MCF 10A (cell line): ENCODE measurements around the gene P4HA1. TPM values are rescaled to one million over a fixed set of nuclear protein-coding genes. Genes with fewer than 3 reads are reported as not detected.

ENCODE experiments used
- BruUV-seq: library from RNA; stranded (reverse); fragments of 400-500 nt; replicated peaks from 2 replicates; lab custom pipeline; 2021; lab: Mats Ljungman, UMichigan
- CTCF ChIA-PET: fragments of 300-600 bp; sonication (Branson Sonifier 250); formaldehyde crosslinking; extraction: SDS; loops from one replicate; lab custom pipeline; 2021; ENCODE audit warnings: antibody characterized with exemption, inconsistent platforms; lab: Yijun Ruan, JAX
- POLR2A ChIA-PET: fragments of 300-600, 350-650 bp; sonication (Branson Sonifier 250); formaldehyde crosslinking; extraction: SDS; loops from one replicate; lab custom pipeline; 2020; ENCODE audit warnings: antibody characterized with exemption, inconsistent platforms; lab: Yijun Ruan, JAX
- DNase-seq: peaks from one replicate; pipeline ENCODE4 v3.0.0-alpha.2; 2018; ENCODE audit not compliant: unreplicated experiment
- H3K27ac Mint-ChIP-seq: one replicate; pipeline ENCODE4 v1.8.0; 2022; ENCODE audit warnings: mild to moderate bottlenecking, low read depth, mixed read lengths; ENCODE audit not compliant: unreplicated experiment
- H3K27me3 Mint-ChIP-seq: one replicate; pipeline ENCODE4 v1.8.0; 2022; ENCODE audit warnings: mixed read lengths; ENCODE audit not compliant: insufficient read depth, unreplicated experiment
- H3K36me3 Mint-ChIP-seq: one replicate; pipeline ENCODE4 v1.8.0; 2022; ENCODE audit warnings: mild to moderate bottlenecking, moderate library complexity, mixed read lengths; ENCODE audit not compliant: insufficient read depth, unreplicated experiment
- H3K4me1 Mint-ChIP-seq: one replicate; pipeline ENCODE4 v1.8.0; 2022; ENCODE audit warnings: mixed read lengths; ENCODE audit not compliant: insufficient read depth, unreplicated experiment
- H3K4me3 Mint-ChIP-seq: one replicate; pipeline ENCODE4 v1.8.0; 2022; ENCODE audit warnings: mild to moderate bottlenecking, moderate library complexity, mixed read lengths; ENCODE audit not compliant: unreplicated experiment
- H3K9me3 Mint-ChIP-seq: one replicate; pipeline ENCODE4 v1.8.0; 2022; ENCODE audit warnings: mixed read lengths; ENCODE audit not compliant: unreplicated experiment
- intact Hi-C: fragments of 100-400 bp; cut with micrococcal nuclease; formaldehyde crosslinking; loops from 2 replicates; pipeline ENCODE4 v1.14.1; 2022
- total RNA-seq: library from RNA; stranded (reverse); gene quantifications from 2 replicates; pipeline ENCODE4 v1.2.3, GENCODE V29; 2022
- TF ChIP-seq, protein P1 (sequence below): fragments of 200-600 bp; IDR thresholded peaks from one replicate; pipeline ENCODE4 v1.8.0; 2022; ENCODE audit warnings: antibody characterized with exemption, mild to moderate bottlenecking; ENCODE audit not compliant: unreplicated experiment

P4HA1 gene
- total RNA-seq, 1 experiment from 2014 or later, result 23.9 TPM

- ChIA-PET CTCF (interaction anchor here (2.0 kb wide), 1 partner anchor 41 kb away, joined by 6 read pairs; no protein-coding TSS in a partner anchor), POLR2A (interaction anchor here (1.3 to 2.7 kb wide), 5 partner anchors 26 to 40 kb away, joined by 3 to 10 read pairs (median 7); partner anchors contain the start of genes ECD, FAM149B1, NUDT13 and P4HA1)
- intact Hi-C loops, result no loop called here
- TF ChIP-seq, protein P1, sequence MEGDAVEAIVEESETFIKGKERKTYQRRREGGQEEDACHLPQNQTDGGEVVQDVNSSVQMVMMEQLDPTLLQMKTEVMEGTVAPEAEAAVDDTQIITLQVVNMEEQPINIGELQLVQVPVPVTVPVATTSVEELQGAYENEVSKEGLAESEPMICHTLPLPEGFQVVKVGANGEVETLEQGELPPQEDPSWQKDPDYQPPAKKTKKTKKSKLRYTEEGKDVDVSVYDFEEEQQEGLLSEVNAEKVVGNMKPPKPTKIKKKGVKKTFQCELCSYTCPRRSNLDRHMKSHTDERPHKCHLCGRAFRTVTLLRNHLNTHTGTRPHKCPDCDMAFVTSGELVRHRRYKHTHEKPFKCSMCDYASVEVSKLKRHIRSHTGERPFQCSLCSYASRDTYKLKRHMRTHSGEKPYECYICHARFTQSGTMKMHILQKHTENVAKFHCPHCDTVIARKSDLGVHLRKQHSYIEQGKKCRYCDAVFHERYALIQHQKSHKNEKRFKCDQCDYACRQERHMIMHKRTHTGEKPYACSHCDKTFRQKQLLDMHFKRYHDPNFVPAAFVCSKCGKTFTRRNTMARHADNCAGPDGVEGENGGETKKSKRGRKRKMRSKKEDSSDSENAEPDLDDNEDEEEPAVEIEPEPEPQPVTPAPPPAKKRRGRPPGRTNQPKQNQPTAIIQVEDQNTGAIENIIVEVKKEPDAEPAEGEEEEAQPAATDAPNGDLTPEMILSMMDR, result no peak
- Mint-ChIP-seq H3K27ac (no peak overlapping the region), H3K4me3 (no peak overlapping the region), H3K27me3 (no peaks in the 10 kb centered on the region), H3K36me3 (peaks cover 93% of the 10 kb centered on the region), H3K4me1 (peaks cover 6% of the 10 kb centered on the region), H3K9me3 (no peaks in the 10 kb centered on the region)
- DNase-seq, result no peak
- BruUV-seq, result no TSS peak
Measured at GRCh38 chr10:73136627-73137026, 40.0 kb upstream of the P4HA1 start.

GRCh38 chr10:73134727-73135126, 38.1 kb upstream of the P4HA1 start:
- Mint-ChIP-seq H3K27me3 (no peaks in the 10 kb centered on the region), H3K36me3 (peaks cover 100% of the 10 kb centered on the region), H3K4me1 (peaks cover 6% of the 10 kb centered on the region), H3K4me3 (no peak overlapping the region), H3K9me3 (no peaks in the 10 kb centered on the region), H3K27ac (no peak overlapping the region)
- ChIA-PET CTCF (interaction anchor here (0.7 to 1.2 kb wide), 2 partner anchors 24 to 1088 kb away, joined by 3 to 4 read pairs; no protein-coding TSS in a partner anchor), POLR2A (interaction anchor here (1.1 to 2.7 kb wide), 3 partner anchors 24 to 38 kb away, joined by 3 to 10 read pairs (median 9); partner anchors contain the start of genes NUDT13 and P4HA1)
- intact Hi-C loops, result loop anchor here (5.0 kb wide), 1 partner anchor 37 kb away; the partner anchor contains the start of gene P4HA1
- TF ChIP-seq, protein P1, result no peak
- no peak for DNase-seq
- BruUV-seq, result no TSS peak

- Mint-ChIP-seq H3K27me3 (no peaks in the 10 kb centered on the region), H3K27ac (peak overlapping the region; percentile 12), H3K36me3 (peaks cover 85% of the 10 kb centered on the region), H3K9me3 (no peaks in the 10 kb centered on the region), H3K4me1 (peaks cover 6% of the 10 kb centered on the region), H3K4me3 (no peak overlapping the region)
- ChIA-PET POLR2A (interaction anchor here (0.7 to 3.3 kb wide), 4 partner anchors 14 to 36 kb away, joined by 3 to 23 read pairs (median 6); partner anchors contain the start of genes ECD, NUDT13 and P4HA1), CTCF (interaction anchor here (1.6 kb wide), 1 partner anchor 35 kb away, joined by 3 read pairs; no protein-coding TSS in a partner anchor)
- TF ChIP-seq, protein P1, result no peak
- no TSS peak for BruUV-seq
- intact Hi-C loops, result loop anchor here (5.0 kb wide), 1 partner anchor 35 kb away; the partner anchor contains the start of gene P4HA1
- DNase-seq, result no peak
Measured at GRCh38 chr10:73131913-73132686, 35.4 kb upstream of the P4HA1 start.

DNA sequence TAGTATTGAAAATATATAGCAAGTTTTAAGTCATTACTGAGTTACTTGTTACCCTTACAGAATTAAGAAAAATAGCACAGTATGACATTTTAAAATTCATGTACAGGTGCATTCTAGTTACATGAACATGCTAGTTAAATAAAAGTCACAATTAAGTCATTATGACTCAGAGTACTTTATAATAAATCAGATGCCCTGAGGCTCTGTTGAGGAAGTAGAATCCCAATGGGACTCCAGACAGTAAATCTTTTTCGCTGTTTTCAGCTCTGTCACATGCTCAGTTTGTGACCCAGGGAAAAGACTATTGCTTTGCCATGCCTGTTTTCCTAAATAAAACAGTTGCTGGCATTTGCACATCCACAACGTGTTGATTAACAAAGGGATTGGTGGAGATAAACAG, 34.6 kb upstream of the P4HA1 start:
- no peaks in the 10 kb centered on the region for H3K27me3 Mint-ChIP-seq
- BruUV-seq, result no TSS peak
- H3K4me1 Mint-ChIP-seq, result peaks cover 6% of the 10 kb centered on the region
- H3K9me3 Mint-ChIP-seq, result no peaks in the 10 kb centered on the region
- intact Hi-C loops, result loop anchor here (5.0 kb wide), 1 partner anchor 34 kb away; the partner anchor contains the start of gene P4HA1
- DNase-seq, result peak; percentile 40
- ChIA-PET CTCF (interaction anchor here (0.9 to 1.1 kb wide), 2 partner anchors 28 to 30 kb away, joined by 3 to 4 read pairs; no protein-coding TSS in a partner anchor), POLR2A (interaction anchor here (0.7 to 3.3 kb wide), 3 partner anchors 18 to 35 kb away, joined by 4 to 23 read pairs (median 9); partner anchors contain the start of genes NUDT13 and P4HA1)
- TF ChIP-seq, protein P1, result no peak
- peaks cover 83% of the 10 kb centered on the region for H3K36me3 Mint-ChIP-seq
- no peak overlapping the region for H3K27ac Mint-ChIP-seq
- no peak overlapping the region for H3K4me3 Mint-ChIP-seq
